GM19468 (cell line): ENCODE data around the gene UVRAG.

Experiments
- ATAC-seq: cut with Tn5 transposase; IDR thresholded peaks from one replicate; pipeline ENCODE4 v1.9.1; 2021; ENCODE audit warnings: mild to moderate bottlenecking, moderate library complexity, moderate number of reproducible peaks; ENCODE audit not compliant: unreplicated experiment; ENCODE audit errors: extremely low read depth

The UVRAG gene

GRCh38 chr11:76153571-76153923, 338.5 kb downstream of the UVRAG start:
- ATAC-seq, result no peak

GRCh38 chr11:76155500-76156227, 340.7 kb downstream of the UVRAG start:
- no peak for ATAC-seq

GRCh38 chr11:76156971-76157427, 342.0 kb downstream of the UVRAG start:
- no peak for ATAC-seq

- ATAC-seq, result no peak
These were observed 342.9 kb downstream of the UVRAG start for GRCh38 chr11:76157891-76158290.

- ATAC-seq, result no peak
These were observed 343.6 kb downstream of the UVRAG start for GRCh38 chr11:76158394-76159302.

- ATAC-seq, result no peak
These were observed 344.4 kb downstream of the UVRAG start for GRCh38 chr11:76159303-76159937.

- no peak for ATAC-seq
These were observed 345.1 kb downstream of the UVRAG start for GRCh38 chr11:76159983-76160661.

- no peak for ATAC-seq
These were observed 345.8 kb downstream of the UVRAG start for GRCh38 chr11:76160856-76161255.

- ATAC-seq, result no peak
These were observed 346.4 kb downstream of the UVRAG start for GRCh38 chr11:76161261-76161961.

- no peak for ATAC-seq
These were observed 347.6 kb downstream of the UVRAG start for GRCh38 chr11:76162336-76163288.

- no peak for ATAC-seq
These were observed 348.4 kb downstream of the UVRAG start for GRCh38 chr11:76163289-76163880.

GRCh38 chr11:76164081-76164480, 349.1 kb downstream of the UVRAG start:
- no peak for ATAC-seq

GRCh38 chr11:76164861-76165751, 350.1 kb downstream of the UVRAG start:
- no peak for ATAC-seq

- ATAC-seq, result no peak
These were observed 351.3 kb downstream of the UVRAG start for GRCh38 chr11:76166314-76166713.

GRCh38 chr11:76167590-76167989, 352.6 kb downstream of the UVRAG start:
- no peak for ATAC-seq

GRCh38 chr11:76169473-76169896, 354.5 kb downstream of the UVRAG start:
- ATAC-seq, result no peak

GRCh38 chr11:76170468-76170867, 355.5 kb downstream of the UVRAG start:
- no peak for ATAC-seq
